Dermis microvascular lymphatic vessel endothelial cell (primary cell): ENCODE data around the gene HSD3B7. TPM values are rescaled to one million over a fixed set of nuclear protein-coding genes. Genes with fewer than 3 reads are reported as not detected.
A peak's percentile ranks its signal among the peaks of the same experiment; 100 is the strongest.

Experiments used
- DNase-seq, 2 donors: peaks; one replicate each; pipeline versions ENCODE4 v3.0.0 to v3.0.0-alpha.2; 2010; ENCODE audit warnings: low read depth in 2 of 2
- total RNA-seq: library from RNA; depleted of rRNA; stranded (reverse); fragments of >200 nt; gene quantifications from 2 replicates; pipeline ENCODE4 v1.2.1, GENCODE V29; 2014

The HSD3B7 gene
- total RNA-seq, 1 donor from 2014 or later = 20.8 TPM

GRCh38 chr16:30956601-30957455 is 28.2 kb upstream of the HSD3B7 start:
- peak; percentile 75 to 93 for DNase-seq

DNA sequence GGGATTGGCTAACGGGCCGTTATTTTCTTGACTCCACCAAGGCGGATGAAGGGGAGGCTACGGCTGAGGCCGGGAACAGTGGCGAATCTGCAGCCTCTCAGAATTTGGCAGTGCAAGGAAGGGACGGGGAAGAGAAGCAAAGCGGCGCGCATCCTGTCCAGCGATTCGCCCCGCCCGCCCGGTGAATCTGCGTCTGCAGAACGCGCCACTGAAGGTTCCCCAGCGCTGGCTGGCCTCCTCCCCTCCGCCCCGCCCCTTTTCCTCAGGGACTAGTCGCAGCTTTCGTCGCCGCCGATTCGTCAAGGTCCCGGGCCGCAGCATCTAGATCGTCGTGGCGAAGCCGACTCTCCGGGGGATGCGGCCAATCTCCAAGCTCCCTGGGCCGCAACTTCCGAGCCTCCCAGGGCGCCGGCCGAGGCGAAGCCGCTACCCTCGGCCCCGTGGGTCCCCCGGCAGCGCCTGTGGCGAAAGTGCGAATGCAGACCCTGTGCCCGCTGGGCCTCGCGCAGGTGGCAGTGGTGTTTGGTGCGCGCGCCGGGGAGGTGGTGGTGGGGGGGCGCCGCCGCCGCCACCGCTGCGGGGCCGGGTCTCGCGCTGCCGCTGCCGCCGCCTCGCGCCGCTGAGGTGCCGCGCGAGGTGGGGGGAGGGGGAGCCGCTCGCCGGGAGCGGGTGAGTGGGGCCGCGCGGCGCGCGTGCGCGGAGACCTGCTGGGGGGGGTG is 27.4 kb upstream of the HSD3B7 start, which contains the start of gene SETD1A:
Gene SETD1A, plus strand, starts transcription at position 299 of the 719 bp plus-strand sequence. CDS start 978 bp downstream, outside the sequence.
- peak; percentile 93 to 98 for DNase-seq

GRCh38 chr16:30958175-30959079 is 26.6 kb upstream of the HSD3B7 start:
- peak in 1 of 2 donors; percentile 53 for DNase-seq

DNA sequence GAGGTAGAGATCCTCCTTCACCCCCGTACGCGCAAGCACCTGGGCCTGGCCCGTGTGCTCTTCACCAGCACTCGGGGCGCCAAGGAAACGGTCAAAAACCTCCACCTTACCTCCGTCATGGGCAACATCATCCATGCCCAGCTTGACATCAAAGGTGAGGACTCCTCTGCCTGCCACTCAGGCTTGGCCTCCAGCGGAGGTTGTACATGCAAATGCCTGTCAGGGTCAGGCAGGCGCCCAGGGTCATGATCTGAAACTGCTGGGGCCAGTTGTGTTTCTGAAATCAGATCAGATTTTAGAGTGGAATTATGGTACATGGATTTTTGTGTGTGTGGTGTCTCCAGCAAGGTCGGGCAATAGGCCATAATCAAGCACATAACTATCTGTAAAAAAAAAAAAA is 23.6 kb upstream of the HSD3B7 start:
- no peak for DNase-seq

DNA sequence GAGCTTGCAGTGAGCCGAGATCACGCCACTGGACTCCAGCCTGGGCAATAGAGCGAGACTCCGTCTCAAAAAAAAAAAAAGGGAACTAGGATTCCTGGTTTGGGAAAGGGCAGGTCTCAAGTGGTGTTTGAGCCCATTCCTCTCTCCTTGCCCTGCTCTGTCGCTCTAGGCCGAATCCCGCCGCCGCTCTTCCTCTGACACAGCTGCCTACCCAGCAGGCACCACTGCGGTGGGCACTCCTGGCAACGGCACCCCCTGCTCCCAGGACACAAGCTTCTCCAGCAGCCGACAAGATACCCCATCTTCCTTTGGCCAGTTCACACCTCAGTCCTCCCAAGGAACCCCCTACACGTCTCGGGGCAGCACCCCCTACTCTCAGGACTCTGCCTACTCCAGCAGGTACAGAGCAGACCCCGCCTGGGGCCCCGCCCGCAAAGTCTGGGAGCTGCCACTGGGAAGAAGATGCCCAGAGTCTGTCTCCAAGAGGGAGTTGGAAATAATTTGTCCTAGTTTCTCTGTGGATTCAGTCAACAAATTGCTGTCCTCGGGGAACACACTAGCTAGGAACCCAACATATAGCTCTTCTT is 21.0 kb upstream of the HSD3B7 start:
- no peak for DNase-seq

GRCh38 chr16:30964574-30965226 is 20.3 kb upstream of the HSD3B7 start:
- DNase-seq = no peak

DNA sequence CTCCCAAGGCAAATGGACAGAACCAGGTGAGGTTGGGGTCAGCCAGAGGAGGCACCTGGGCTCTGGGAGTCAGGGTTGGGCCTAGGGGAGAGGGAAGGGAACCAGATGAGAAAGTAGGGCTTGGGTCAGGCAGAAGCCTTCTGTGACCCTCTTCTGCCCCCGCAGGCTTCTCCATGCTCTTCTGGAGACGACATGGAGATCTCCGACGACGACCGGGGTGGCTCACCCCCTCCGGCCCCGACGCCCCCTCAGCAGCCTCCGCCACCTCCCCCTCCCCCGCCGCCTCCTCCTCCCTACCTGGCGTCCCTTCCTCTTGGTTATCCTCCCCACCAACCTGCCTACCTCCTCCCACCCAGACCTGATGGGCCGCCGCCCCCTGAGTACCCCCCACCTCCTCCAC is 19.6 kb upstream of the HSD3B7 start:
- DNase-seq = no peak

DNA sequence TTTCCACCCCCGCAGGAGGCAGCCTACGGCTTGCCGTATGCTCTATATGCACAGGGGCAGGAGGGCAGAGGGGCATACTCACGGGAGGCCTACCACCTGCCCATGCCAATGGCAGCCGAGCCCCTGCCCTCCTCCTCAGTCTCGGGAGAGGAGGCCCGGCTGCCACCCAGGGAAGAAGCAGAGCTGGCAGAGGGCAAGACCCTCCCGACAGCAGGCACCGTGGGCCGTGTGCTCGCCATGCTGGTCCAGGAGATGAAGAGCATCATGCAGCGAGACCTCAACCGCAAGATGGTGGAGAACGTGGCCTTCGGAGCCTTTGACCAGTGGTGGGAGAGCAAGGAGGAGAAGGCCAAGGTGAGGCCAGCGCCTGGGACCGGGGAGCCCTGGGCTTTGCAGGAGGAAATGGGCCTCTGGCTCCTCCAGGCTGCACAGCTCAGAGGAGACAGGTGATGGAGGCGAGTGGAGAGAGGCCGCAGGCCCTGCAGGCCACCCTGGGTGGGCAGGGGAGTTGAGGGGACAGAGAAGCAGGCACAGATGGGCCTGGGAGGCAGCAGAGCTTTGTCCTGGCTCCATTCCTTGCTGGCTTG is 18.9 kb upstream of the HSD3B7 start:
- DNase-seq = no peak

DNA sequence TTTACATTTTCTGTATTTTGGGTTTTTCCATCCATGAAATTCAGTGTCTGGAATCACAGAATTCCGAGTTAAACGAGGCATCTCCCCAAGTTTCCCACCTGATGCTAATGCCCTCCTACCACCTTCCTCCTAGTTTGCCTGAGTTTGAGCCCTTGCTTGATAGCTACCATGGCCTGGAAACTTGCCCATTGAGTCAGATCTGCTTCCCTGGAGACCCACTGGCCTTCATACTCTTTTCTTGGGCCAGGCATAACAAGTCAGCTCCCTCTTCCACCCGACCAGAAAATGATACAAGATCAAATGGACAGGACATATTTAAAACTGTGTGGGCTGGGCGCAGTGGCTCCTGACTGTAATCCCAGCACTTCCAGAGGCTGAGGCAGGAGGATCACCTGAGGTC is 17.2 kb upstream of the HSD3B7 start:
- DNase-seq = no peak

DNA sequence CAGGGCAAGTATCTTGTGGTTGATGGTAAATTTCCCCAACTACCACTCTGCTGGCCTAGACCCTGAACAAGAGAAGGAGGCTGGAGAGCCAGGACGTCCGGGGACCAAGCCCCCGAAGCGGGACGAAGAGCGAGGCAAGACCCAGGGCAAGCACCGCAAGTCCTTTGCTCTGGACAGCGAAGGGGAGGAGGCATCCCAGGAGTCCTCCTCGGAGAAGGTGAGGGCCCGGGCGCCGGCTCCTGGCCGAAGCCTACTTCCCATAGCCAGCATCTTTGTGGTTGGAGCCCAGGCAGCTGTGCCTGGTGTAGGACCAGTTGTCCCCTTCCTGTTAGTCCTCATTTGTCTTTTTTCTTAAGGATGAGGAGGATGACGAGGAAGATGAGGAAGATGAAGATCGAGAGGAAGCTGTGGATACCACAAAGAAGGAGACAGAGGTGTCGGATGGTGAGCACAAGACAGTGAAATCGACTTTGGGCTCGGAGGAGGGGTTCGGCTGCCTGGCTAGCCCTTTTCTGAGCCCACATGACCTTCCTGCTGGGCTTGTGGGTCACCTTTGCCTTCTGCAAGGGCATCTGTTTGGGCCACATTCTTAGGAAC is 15.7 kb upstream of the HSD3B7 start:
- DNase-seq = no peak

DNA sequence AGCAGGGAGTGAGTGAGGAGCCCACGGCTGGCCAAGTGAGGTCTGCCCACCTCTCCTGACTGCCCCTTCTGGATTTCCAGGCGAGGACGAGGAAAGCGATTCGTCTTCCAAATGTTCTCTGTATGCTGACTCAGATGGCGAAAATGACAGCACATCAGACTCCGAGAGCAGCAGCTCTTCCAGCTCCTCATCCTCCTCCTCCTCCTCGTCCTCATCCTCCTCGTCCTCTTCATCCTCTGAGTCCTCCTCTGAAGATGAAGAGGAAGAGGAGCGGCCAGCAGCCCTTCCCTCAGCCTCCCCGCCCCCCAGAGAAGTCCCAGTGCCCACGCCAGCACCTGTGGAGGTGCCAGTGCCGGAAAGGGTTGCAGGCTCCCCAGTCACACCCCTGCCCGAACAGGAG is 13.7 kb upstream of the HSD3B7 start:
- DNase-seq = no peak

- no peak for DNase-seq
These were observed 12.1 kb upstream of the HSD3B7 start for GRCh38 chr16:30972872-30973271.

- DNase-seq = no peak
These were observed 10.7 kb upstream of the HSD3B7 start for GRCh38 chr16:30974348-30974747.

- no peak for DNase-seq
These were observed 8.5 kb upstream of the HSD3B7 start for GRCh38 chr16:30976486-30976885.

GRCh38 chr16:30977502-30977901 is 7.5 kb upstream of the HSD3B7 start:
- DNase-seq = no peak

GRCh38 chr16:30979170-30980022 is 5.6 kb upstream of the HSD3B7 start:
- DNase-seq = no peak

- no peak for DNase-seq
These were observed 5.0 kb upstream of the HSD3B7 start for GRCh38 chr16:30980023-30980371.

DNA sequence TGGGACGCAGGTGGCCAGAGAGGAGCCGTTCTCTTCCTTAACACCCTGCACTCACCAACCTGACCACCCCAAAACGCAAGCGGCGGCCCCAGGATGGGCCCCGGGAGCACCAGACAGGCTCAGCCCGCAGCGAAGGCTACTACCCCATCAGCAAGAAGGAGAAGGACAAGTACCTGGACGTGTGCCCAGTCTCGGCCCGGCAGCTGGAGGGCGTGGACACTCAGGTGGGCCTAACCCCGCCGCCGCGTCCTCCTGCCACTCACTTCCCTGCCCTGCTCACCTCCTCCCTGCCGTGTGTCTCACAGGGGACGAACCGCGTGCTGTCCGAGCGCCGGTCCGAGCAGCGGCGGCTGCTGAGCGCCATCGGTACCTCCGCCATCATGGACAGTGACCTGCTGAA is 4.6 kb upstream of the HSD3B7 start:
- DNase-seq = no peak

GRCh38 chr16:30980959-30981358 is 4.0 kb upstream of the HSD3B7 start:
- DNase-seq = no peak
